Measurements from ENCODE around the gene SLC52A1. TPM values are rescaled to one million over a fixed set of nuclear protein-coding genes. Genes with fewer than 3 reads are reported as not detected.

The SLC52A1 gene
- total and polyA plus RNA-seq, 10 of the 15 experiments (the other 5 are each of a cell fraction or from before 2014, with no cell fraction given): 0.04 to 0.11 TPM; not detected in 8

GRCh38 chr17:5011928-5012327 lies 23.3 kb downstream of the SLC52A1 start (continued):
- TF ChIP-seq E4F1 (IDR thresholded peaks at IDR 0.05; ENCODE audit: borderline replicate concordance, partially characterized antibody) (no peak), RCOR1 (conservative IDR thresholded peaks at IDR 0.05; ENCODE audit: low read depth, low read length) (no peak), POLR2A (IDR thresholded peaks at IDR 0.05; ENCODE audit: low read depth, low read length) (no peak), MEF2A (IDR thresholded peaks at IDR 0.05; ENCODE audit: insufficient read depth, low read depth, low read length) (no peak), REST (IDR thresholded peaks at IDR 0.05; ENCODE audit: low read depth, low read length) (no peak), PAX8 (IDR thresholded peaks at IDR 0.05) (no peak), SMARCA5 (IDR thresholded peaks at IDR 0.05) (no peak), EZH2 (IDR thresholded peaks at IDR 0.05; ENCODE audit: borderline replicate concordance, control insufficient read depth, low read depth, low read length) (no peak), MEF2B (IDR thresholded peaks at IDR 0.05; ENCODE audit: partially characterized antibody, poor library complexity, severe bottlenecking) (no peak), RBBP5 (conservative IDR thresholded peaks at IDR 0.05) (no peak), ESRRA (IDR thresholded peaks at IDR 0.05; ENCODE audit: low read length) (no peak), ZNF622 (IDR thresholded peaks at IDR 0.05) (no peak), ZBTB4 (CRISPR knock-in tag; IDR thresholded peaks at IDR 0.05) (no peak), TAF1 (IDR thresholded peaks at IDR 0.05; ENCODE audit: borderline replicate concordance, low read depth, low read length) (no peak)
- TF ChIP-seq, protein P1, sequence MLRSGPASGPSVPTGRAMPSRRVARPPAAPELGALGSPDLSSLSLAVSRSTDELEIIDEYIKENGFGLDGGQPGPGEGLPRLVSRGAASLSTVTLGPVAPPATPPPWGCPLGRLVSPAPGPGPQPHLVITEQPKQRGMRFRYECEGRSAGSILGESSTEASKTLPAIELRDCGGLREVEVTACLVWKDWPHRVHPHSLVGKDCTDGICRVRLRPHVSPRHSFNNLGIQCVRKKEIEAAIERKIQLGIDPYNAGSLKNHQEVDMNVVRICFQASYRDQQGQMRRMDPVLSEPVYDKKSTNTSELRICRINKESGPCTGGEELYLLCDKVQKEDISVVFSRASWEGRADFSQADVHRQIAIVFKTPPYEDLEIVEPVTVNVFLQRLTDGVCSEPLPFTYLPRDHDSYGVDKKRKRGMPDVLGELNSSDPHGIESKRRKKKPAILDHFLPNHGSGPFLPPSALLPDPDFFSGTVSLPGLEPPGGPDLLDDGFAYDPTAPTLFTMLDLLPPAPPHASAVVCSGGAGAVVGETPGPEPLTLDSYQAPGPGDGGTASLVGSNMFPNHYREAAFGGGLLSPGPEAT (IDR thresholded peaks at IDR 0.05; ENCODE audit: low read depth): no peak
- TF ChIP-seq, protein P2, sequence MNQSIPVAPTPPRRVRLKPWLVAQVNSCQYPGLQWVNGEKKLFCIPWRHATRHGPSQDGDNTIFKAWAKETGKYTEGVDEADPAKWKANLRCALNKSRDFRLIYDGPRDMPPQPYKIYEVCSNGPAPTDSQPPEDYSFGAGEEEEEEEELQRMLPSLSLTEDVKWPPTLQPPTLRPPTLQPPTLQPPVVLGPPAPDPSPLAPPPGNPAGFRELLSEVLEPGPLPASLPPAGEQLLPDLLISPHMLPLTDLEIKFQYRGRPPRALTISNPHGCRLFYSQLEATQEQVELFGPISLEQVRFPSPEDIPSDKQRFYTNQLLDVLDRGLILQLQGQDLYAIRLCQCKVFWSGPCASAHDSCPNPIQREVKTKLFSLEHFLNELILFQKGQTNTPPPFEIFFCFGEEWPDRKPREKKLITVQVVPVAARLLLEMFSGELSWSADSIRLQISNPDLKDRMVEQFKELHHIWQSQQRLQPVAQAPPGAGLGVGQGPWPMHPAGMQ (IDR thresholded peaks at IDR 0.05; ENCODE audit: borderline replicate concordance): no peak
